ENCODE results near the gene FAM114A2. TPM values are rescaled to one million over a fixed set of nuclear protein-coding genes. Genes with fewer than 3 reads are reported as not detected.

The FAM114A2 gene
- polyA plus RNA-seq, 1 donor from 2014 or later = 24.8 TPM

DNA sequence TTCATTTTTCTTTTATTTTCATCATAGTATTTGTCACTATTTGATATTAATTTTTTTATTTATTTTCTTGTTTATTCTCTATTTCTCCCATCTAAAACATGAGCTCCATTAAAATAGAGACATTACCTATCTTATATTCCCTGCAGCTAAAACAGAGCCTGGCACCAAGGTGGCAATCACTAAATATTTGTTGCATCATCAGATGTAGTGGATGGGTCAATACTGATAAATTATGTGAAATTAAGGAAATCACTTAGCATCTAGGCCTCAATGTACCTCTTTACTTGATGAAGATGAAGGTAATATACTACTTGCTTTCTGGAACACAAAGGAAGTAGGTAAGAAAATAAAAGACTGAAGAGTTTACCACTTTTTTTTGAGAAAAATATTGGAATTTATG is 24.7 kb upstream of the FAM114A2 start:
- H3F3A ChIP-seq (ENCODE audit: insufficient read depth, low read length, poor library complexity, severe bottlenecking) = no peaks in the 10 kb centered on the region

DNA sequence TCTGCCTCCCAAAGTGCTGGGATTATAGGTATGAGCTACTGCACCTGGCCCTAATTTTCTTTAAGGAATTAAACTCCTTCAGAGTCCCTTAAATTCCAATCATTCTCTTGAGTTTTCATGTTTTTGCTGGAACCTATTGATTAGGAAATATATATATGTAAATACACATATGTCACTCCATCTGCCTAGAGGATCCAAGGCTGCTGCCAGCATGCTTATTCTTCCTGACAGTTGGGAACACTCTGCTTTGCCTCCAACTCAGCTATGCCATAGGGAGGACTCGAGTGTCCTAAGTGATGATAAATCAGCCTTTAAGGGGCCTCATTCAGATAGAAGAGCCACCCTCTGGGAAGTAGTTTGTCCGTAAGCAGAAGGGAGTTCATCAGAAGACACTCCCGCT is 21.9 kb upstream of the FAM114A2 start:
- Histone ChIP-seq H3K36me3 (ENCODE audit: insufficient read depth, low read length) (no peaks in the 10 kb centered on the region), H3K27ac (ENCODE audit: low read length) (no peak overlapping the region), H4K20me1 (ENCODE audit: insufficient read depth) (no peaks in the 10 kb centered on the region), H3K27me3 (ENCODE audit: insufficient read depth, low read depth, low read length) (no peaks in the 10 kb centered on the region), H3F3A (ENCODE audit: insufficient read depth, low read length, poor library complexity, severe bottlenecking) (no peaks in the 10 kb centered on the region), H3K9ac (ENCODE audit: low read length) (no peak overlapping the region), H2AFZ (ENCODE audit: low read depth, low read length) (no peak overlapping the region), H3K4me3 (ENCODE audit: low read length) (no peak overlapping the region), H3K79me2 (replicated peaks; ENCODE audit: insufficient read depth, low read length) (no peaks in the 10 kb centered on the region), H3K4me2 (ENCODE audit: low read length) (no peak overlapping the region), H3K9me2 (ENCODE audit: insufficient read depth, low read length) (no peaks in the 10 kb centered on the region), H3K9me3 (ENCODE audit: low read length) (no peaks in the 10 kb centered on the region)
- TF ChIP-seq, protein P1, sequence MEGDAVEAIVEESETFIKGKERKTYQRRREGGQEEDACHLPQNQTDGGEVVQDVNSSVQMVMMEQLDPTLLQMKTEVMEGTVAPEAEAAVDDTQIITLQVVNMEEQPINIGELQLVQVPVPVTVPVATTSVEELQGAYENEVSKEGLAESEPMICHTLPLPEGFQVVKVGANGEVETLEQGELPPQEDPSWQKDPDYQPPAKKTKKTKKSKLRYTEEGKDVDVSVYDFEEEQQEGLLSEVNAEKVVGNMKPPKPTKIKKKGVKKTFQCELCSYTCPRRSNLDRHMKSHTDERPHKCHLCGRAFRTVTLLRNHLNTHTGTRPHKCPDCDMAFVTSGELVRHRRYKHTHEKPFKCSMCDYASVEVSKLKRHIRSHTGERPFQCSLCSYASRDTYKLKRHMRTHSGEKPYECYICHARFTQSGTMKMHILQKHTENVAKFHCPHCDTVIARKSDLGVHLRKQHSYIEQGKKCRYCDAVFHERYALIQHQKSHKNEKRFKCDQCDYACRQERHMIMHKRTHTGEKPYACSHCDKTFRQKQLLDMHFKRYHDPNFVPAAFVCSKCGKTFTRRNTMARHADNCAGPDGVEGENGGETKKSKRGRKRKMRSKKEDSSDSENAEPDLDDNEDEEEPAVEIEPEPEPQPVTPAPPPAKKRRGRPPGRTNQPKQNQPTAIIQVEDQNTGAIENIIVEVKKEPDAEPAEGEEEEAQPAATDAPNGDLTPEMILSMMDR (IDR thresholded peaks at IDR 0.05; ENCODE audit: poor library complexity, severe bottlenecking) = no peak
- TF ChIP-seq POLR2AphosphoS5 (IDR thresholded peaks at IDR 0.05) = no peak
- no peak for TF ChIP-seq RAD21 (conservative IDR thresholded peaks at IDR 0.05)
- TF ChIP-seq, protein P2, sequence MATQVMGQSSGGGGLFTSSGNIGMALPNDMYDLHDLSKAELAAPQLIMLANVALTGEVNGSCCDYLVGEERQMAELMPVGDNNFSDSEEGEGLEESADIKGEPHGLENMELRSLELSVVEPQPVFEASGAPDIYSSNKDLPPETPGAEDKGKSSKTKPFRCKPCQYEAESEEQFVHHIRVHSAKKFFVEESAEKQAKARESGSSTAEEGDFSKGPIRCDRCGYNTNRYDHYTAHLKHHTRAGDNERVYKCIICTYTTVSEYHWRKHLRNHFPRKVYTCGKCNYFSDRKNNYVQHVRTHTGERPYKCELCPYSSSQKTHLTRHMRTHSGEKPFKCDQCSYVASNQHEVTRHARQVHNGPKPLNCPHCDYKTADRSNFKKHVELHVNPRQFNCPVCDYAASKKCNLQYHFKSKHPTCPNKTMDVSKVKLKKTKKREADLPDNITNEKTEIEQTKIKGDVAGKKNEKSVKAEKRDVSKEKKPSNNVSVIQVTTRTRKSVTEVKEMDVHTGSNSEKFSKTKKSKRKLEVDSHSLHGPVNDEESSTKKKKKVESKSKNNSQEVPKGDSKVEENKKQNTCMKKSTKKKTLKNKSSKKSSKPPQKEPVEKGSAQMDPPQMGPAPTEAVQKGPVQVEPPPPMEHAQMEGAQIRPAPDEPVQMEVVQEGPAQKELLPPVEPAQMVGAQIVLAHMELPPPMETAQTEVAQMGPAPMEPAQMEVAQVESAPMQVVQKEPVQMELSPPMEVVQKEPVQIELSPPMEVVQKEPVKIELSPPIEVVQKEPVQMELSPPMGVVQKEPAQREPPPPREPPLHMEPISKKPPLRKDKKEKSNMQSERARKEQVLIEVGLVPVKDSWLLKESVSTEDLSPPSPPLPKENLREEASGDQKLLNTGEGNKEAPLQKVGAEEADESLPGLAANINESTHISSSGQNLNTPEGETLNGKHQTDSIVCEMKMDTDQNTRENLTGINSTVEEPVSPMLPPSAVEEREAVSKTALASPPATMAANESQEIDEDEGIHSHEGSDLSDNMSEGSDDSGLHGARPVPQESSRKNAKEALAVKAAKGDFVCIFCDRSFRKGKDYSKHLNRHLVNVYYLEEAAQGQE (IDR thresholded peaks at IDR 0.05; ENCODE audit: borderline replicate concordance) = no peak
- TF ChIP-seq EP300 (conservative IDR thresholded peaks at IDR 0.05; ENCODE audit: poor library complexity, severe bottlenecking) = no peak
- no peak for TF ChIP-seq EZH2 (IDR thresholded peaks at IDR 0.05; ENCODE audit: borderline replicate concordance, insufficient read depth, low read length, poor library complexity, severe bottlenecking)
- no peak for TF ChIP-seq MXI1 (conservative IDR thresholded peaks at IDR 0.05; ENCODE audit: poor library complexity, severe bottlenecking)
- TF ChIP-seq TAF1 (IDR thresholded peaks at IDR 0.05; ENCODE audit: low read depth) = no peak

More for the DNA sequence above, 24.7 kb upstream of the FAM114A2 start:
- no peak overlapping the region for H2AFZ ChIP-seq (ENCODE audit: low read depth, low read length)
- no peak overlapping the region for H3K4me2 ChIP-seq (ENCODE audit: low read length)
- TF ChIP-seq POLR2AphosphoS5 (IDR thresholded peaks at IDR 0.05) (no peak), SMC3 (conservative IDR thresholded peaks at IDR 0.05; ENCODE audit: poor library complexity) (no peak), RAD21 (conservative IDR thresholded peaks at IDR 0.05) (no peak), EP300 (conservative IDR thresholded peaks at IDR 0.05; ENCODE audit: poor library complexity, severe bottlenecking) (no peak)
- TF ChIP-seq, protein P1 (IDR thresholded peaks at IDR 0.05; ENCODE audit: poor library complexity, severe bottlenecking) = no peak
- TF ChIP-seq, protein P2 (IDR thresholded peaks at IDR 0.05; ENCODE audit: borderline replicate concordance) = no peak
- no peaks in the 10 kb centered on the region for H3K36me3 ChIP-seq (ENCODE audit: insufficient read depth, low read length)
- H3K9me2 ChIP-seq (ENCODE audit: insufficient read depth, low read length) = no peaks in the 10 kb centered on the region
- H3K4me3 ChIP-seq (ENCODE audit: low read length) = no peak overlapping the region
- no peaks in the 10 kb centered on the region for H3K9me3 ChIP-seq (ENCODE audit: low read length)
- H3K27ac ChIP-seq (ENCODE audit: low read length) = no peak overlapping the region
- H3K9ac ChIP-seq (ENCODE audit: low read length) = no peak overlapping the region
- H4K20me1 ChIP-seq (ENCODE audit: insufficient read depth) = no peaks in the 10 kb centered on the region
- no peaks in the 10 kb centered on the region for H3K79me2 ChIP-seq (replicated peaks; ENCODE audit: insufficient read depth, low read length)
- H3K27me3 ChIP-seq (ENCODE audit: insufficient read depth, low read depth, low read length) = no peaks in the 10 kb centered on the region
